GM23338 (cell line): ENCODE measurements around the gene AP1M1. TPM values are rescaled to one million over a fixed set of nuclear protein-coding genes. Genes with fewer than 3 reads are reported as not detected.

ENCODE experiments used
- ATAC-seq: fragments of 200-7000 bp; cut with Tn5 transposase; 3 replicates; pipeline ENCODE4 v1.9.1; 2020
- DNase-seq: peaks from one replicate; pipeline ENCODE4 v3.0.0-alpha.2; 2015; ENCODE audit warnings: low spot score
- H2AFZ ChIP-seq: fragments of 200-600 bp; sonication (generic); 2 replicates; pipeline ENCODE4 v1.8.0; 2016; ENCODE audit warnings: antibody characterized with exemption, mild to moderate bottlenecking, moderate library complexity
- H3F3A ChIP-seq: fragments of 200-600 bp; sonication (generic); replicated peaks from 2 replicates; pipeline ENCODE4 v1.8.0; 2017; ENCODE audit warnings: antibody characterized with exemption, mixed run types, low read depth
- H3K27ac ChIP-seq: fragments of 200-600 bp; sonication (generic); 2 replicates; pipeline ENCODE4 v1.6.1; 2016; ENCODE audit warnings: low read depth
- H3K27me3 ChIP-seq: fragments of 200-600 bp; sonication (generic); 2 replicates; pipeline ENCODE4 v1.8.0; 2016; ENCODE audit warnings: mild to moderate bottlenecking, mixed run types, moderate library complexity; ENCODE audit not compliant: insufficient read depth
- H3K36me3 ChIP-seq: fragments of 200-600 bp; sonication (generic); 2 replicates; pipeline ENCODE4 v1.8.0; 2016; ENCODE audit warnings: mild to moderate bottlenecking; ENCODE audit not compliant: insufficient read depth
- H3K4me1 ChIP-seq: fragments of 200-600 bp; sonication (generic); 2 replicates; pipeline ENCODE4 v1.8.0; 2016; ENCODE audit warnings: mild to moderate bottlenecking, moderate library complexity; ENCODE audit not compliant: insufficient read depth
- H3K4me2 ChIP-seq: fragments of 200-600 bp; sonication (generic); 2 replicates; pipeline ENCODE4 v1.7.1; 2017; ENCODE audit warnings: mixed run types
- H3K4me3 ChIP-seq: fragments of 200-600 bp; sonication (generic); 2 replicates; pipeline ENCODE4 v1.6.1; 2016; ENCODE audit warnings: mixed run types
- H3K79me2 ChIP-seq: fragments of 200-600 bp; sonication (generic); replicated peaks from 2 replicates; pipeline ENCODE4 v1.8.0; 2017; ENCODE audit warnings: mild to moderate bottlenecking; ENCODE audit not compliant: insufficient read depth
- H3K9me2 ChIP-seq: fragments of 200-600 bp; sonication (generic); 2 replicates; pipeline ENCODE4 v1.8.0; 2017; ENCODE audit not compliant: insufficient read depth
- H4K20me1 ChIP-seq: fragments of 200-600 bp; sonication (generic); replicated peaks from 2 replicates; pipeline ENCODE4 v1.8.0; 2017; ENCODE audit warnings: mild to moderate bottlenecking; ENCODE audit not compliant: insufficient read depth
- H3K27ac Mint-ChIP-seq: 2 replicates; pipeline ENCODE4 v1.8.0; 2020; ENCODE audit warnings: inconsistent platforms, mild to moderate bottlenecking, moderate library complexity, mixed read lengths
- H3K27me3 Mint-ChIP-seq: 3 replicates; pipeline ENCODE4 v1.8.0; 2022; ENCODE audit warnings: low read depth, mild to moderate bottlenecking, moderate library complexity, mixed read lengths, inconsistent platforms; ENCODE audit not compliant: insufficient read depth, poor library complexity
- H3K36me3 Mint-ChIP-seq: 3 replicates; pipeline ENCODE4 v1.8.0; 2021; ENCODE audit warnings: low read depth, mild to moderate bottlenecking, inconsistent platforms, moderate library complexity, mixed read lengths
- H3K4me1 Mint-ChIP-seq: 3 replicates; pipeline ENCODE4 v1.8.0; 2020; ENCODE audit warnings: mild to moderate bottlenecking, inconsistent platforms, mixed read lengths
- H3K4me3 Mint-ChIP-seq: 3 replicates; pipeline ENCODE4 v1.8.0; 2021; ENCODE audit warnings: moderate library complexity, mild to moderate bottlenecking, inconsistent platforms, mixed read lengths
- H3K9me3 Mint-ChIP-seq: 3 replicates; pipeline ENCODE4 v1.8.0; 2020; ENCODE audit warnings: moderate library complexity, mild to moderate bottlenecking, inconsistent platforms, mixed read lengths
- CREB1 ChIP-seq: fragments of 250-450 bp; sonication (Bioruptor Pico); IDR thresholded peaks from 2 replicates; pipeline ENCODE4 v1.5.0; 2020; ENCODE audit warnings: low read depth, mild to moderate bottlenecking, moderate library complexity
- EZH2 ChIP-seq: fragments of 200-600 bp; sonication (generic); IDR thresholded peaks from one replicate; pipeline ENCODE4 v1.8.0; 2017; ENCODE audit warnings: antibody characterized with exemption, mild to moderate bottlenecking, low read depth; ENCODE audit not compliant: unreplicated experiment
- EZH2phosphoT487 ChIP-seq: fragments of 200-600 bp; sonication (generic); IDR thresholded peaks from one replicate; pipeline ENCODE4 v1.8.1; 2018; ENCODE audit warnings: antibody characterized with exemption; ENCODE audit not compliant: unreplicated experiment
- JUNB ChIP-seq: IDR thresholded peaks from one replicate; pipeline ENCODE4 v1.6.1; 2016; ENCODE audit warnings: antibody characterized with exemption; ENCODE audit not compliant: unreplicated experiment
- POLR2AphosphoS5 ChIP-seq: IDR thresholded peaks from 2 replicates; pipeline ENCODE4 v1.6.1; 2016; ENCODE audit warnings: antibody characterized with exemption, low read depth
- STAT1 ChIP-seq: IDR thresholded peaks from one replicate; pipeline ENCODE4 v1.6.1; 2016; ENCODE audit warnings: antibody characterized with exemption; ENCODE audit not compliant: unreplicated experiment
- ZNF114 ChIP-seq: fragments of 250-450 bp; sonication (Bioruptor Pico); IDR thresholded peaks from 2 replicates; pipeline ENCODE4 v1.5.0; 2020; ENCODE audit warnings: mild to moderate bottlenecking, moderate library complexity
- ZNF331 ChIP-seq: fragments of 250-450 bp; sonication (Bioruptor Pico); IDR thresholded peaks from 2 replicates; pipeline ENCODE4 v1.5.0; 2020; ENCODE audit warnings: low read depth, mild to moderate bottlenecking, moderate library complexity
- ZNF462 ChIP-seq: fragments of 250-450 bp; sonication (Bioruptor Pico); IDR thresholded peaks from 2 replicates; pipeline ENCODE4 v1.5.0; 2020; ENCODE audit warnings: mild to moderate bottlenecking, moderate library complexity
- polyA plus RNA-seq: library from polyadenylated mRNA; unstranded; fragments of >200 nt; fragmentation: Nextera tagmentation; extraction: Ambion mirVana; gene quantifications from 2 replicates; pipeline ENCODE4 v1.2.1, GENCODE V29; 2016
- total RNA-seq: library from RNA; depleted of rRNA; stranded (reverse); fragments of >200 nt; shearing (Covaris generic); gene quantifications from 2 replicates; pipeline ENCODE4 v1.2.3, GENCODE V29; 2014
- TF ChIP-seq, protein P1 (sequence below), 2 experiments: fragments of 200-600 bp in 1 of 2; sonication (generic) in 1 of 2; conservative IDR thresholded peaks; 2 replicates each; pipeline versions ENCODE4 v1.5.1 to v1.6.1; 2016 to 2017; ENCODE audit warnings: antibody characterized with exemption in 2 of 2, low read depth in 2 of 2, mild to moderate bottlenecking in 2 of 2, moderate library complexity in 1 of 2
- TF ChIP-seq, protein P2 (sequence below): IDR thresholded peaks from one replicate; pipeline ENCODE4 v1.6.1; 2018; ENCODE audit warnings: antibody characterized with exemption; ENCODE audit not compliant: unreplicated experiment

The AP1M1 gene
- total and polyA plus RNA-seq, 2 experiments from 2014 or later: 22.0 to 32.0 TPM

GRCh38 chr19:16226878-16227836, 29.4 kb downstream of the AP1M1 start (continued):
- TF ChIP-seq ZNF462 (no peak), ZNF331 (CRISPR knock-in tag) (no peak)

DNA sequence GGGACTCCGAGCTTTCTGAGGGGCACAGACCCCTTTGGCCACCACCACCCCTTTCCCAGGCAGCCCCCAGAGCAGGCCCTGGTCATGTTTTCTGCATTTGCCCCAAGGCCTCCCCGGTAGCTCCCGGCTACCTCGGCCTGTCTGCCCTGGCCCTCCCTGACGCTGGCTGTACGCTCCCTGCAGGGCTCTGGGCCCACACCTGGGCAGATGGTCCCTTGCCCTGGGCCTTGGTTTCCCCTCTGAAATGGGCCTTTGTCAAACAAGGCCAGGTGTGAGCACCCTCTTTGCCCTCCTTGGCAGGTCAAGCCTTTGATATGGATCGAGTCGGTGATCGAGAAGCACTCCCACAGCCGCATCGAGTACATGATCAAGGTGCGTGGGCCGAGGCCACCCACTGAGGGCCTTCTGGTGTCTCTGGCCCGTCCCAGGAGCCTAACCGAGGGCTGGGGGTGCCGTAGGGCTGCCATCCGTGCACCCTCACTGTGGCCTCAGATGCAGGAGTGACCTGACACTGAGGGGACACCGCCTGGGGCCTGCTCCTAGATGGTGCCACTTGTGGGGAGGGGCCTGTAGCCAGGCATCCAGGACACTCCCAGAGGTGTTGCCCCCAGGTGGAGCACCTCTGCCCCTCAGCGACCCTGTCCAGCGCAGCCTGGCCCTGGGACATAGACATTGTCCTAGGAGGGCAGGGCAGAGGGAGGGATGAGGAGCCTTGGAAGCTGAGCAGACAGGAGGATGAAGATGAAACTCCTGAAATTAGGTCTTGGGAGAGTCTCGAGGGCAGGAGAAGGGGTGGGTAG, 30.3 kb downstream of the AP1M1 start:
- no peak for DNase-seq
- Histone ChIP-seq H3K9me2 (no peaks in the 10 kb centered on the region), H3K4me3 (no peak overlapping the region), H3K27me3 (no peaks in the 10 kb centered on the region), H3K27ac (no peak overlapping the region), H2AFZ (no peak overlapping the region), H3K4me1 (no peaks in the 10 kb centered on the region), H3K36me3 (no peaks in the 10 kb centered on the region), H4K20me1 (no peaks in the 10 kb centered on the region), H3K79me2 (no peaks in the 10 kb centered on the region), H3F3A (no peaks in the 10 kb centered on the region), H3K4me2 (no peak overlapping the region)
- Mint-ChIP-seq H3K27ac (no peak overlapping the region), H3K36me3 (peaks cover 8% of the 10 kb centered on the region; the same call in 2 of the 3 replicates), H3K27me3 (peaks cover 19% of the 10 kb centered on the region), H3K4me3 (no peak overlapping the region), H3K4me1 (no peaks in the 10 kb centered on the region; the same call in 2 of the 3 replicates), H3K9me3 (peaks cover under 1% of the 10 kb centered on the region; the same call in 1 of the 3 replicates)
- ATAC-seq: no peak
- TF ChIP-seq JUNB (no peak), POLR2AphosphoS5 (no peak), CREB1 (CRISPR knock-in tag) (no peak), STAT1 (no peak), ZNF331 (CRISPR knock-in tag) (no peak), EZH2 (no peak), ZNF114 (no peak), EZH2phosphoT487 (no peak)
- TF ChIP-seq, protein P1, sequence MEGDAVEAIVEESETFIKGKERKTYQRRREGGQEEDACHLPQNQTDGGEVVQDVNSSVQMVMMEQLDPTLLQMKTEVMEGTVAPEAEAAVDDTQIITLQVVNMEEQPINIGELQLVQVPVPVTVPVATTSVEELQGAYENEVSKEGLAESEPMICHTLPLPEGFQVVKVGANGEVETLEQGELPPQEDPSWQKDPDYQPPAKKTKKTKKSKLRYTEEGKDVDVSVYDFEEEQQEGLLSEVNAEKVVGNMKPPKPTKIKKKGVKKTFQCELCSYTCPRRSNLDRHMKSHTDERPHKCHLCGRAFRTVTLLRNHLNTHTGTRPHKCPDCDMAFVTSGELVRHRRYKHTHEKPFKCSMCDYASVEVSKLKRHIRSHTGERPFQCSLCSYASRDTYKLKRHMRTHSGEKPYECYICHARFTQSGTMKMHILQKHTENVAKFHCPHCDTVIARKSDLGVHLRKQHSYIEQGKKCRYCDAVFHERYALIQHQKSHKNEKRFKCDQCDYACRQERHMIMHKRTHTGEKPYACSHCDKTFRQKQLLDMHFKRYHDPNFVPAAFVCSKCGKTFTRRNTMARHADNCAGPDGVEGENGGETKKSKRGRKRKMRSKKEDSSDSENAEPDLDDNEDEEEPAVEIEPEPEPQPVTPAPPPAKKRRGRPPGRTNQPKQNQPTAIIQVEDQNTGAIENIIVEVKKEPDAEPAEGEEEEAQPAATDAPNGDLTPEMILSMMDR (conservative IDR thresholded peaks at IDR 0.05; ENCODE audit: low read depth in 2 of 2): no peak
- TF ChIP-seq, protein P2, sequence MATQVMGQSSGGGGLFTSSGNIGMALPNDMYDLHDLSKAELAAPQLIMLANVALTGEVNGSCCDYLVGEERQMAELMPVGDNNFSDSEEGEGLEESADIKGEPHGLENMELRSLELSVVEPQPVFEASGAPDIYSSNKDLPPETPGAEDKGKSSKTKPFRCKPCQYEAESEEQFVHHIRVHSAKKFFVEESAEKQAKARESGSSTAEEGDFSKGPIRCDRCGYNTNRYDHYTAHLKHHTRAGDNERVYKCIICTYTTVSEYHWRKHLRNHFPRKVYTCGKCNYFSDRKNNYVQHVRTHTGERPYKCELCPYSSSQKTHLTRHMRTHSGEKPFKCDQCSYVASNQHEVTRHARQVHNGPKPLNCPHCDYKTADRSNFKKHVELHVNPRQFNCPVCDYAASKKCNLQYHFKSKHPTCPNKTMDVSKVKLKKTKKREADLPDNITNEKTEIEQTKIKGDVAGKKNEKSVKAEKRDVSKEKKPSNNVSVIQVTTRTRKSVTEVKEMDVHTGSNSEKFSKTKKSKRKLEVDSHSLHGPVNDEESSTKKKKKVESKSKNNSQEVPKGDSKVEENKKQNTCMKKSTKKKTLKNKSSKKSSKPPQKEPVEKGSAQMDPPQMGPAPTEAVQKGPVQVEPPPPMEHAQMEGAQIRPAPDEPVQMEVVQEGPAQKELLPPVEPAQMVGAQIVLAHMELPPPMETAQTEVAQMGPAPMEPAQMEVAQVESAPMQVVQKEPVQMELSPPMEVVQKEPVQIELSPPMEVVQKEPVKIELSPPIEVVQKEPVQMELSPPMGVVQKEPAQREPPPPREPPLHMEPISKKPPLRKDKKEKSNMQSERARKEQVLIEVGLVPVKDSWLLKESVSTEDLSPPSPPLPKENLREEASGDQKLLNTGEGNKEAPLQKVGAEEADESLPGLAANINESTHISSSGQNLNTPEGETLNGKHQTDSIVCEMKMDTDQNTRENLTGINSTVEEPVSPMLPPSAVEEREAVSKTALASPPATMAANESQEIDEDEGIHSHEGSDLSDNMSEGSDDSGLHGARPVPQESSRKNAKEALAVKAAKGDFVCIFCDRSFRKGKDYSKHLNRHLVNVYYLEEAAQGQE: no peak
